Keratinocyte (primary cell): ENCODE data around the gene PRSS48.

ENCODE experiments used
- CTCF ChIP-seq, 3 experiments: IDR thresholded peaks in 1 of 3; conservative IDR thresholded peaks in 1 of 3; optimal IDR thresholded peaks in 1 of 3; 2 replicates in 2 of 3; 3 replicates in 1 of 3; pipeline versions ENCODE3 to v1.5.1; 2011; ENCODE audit warnings: low read length in 3 of 3, mild to moderate bottlenecking in 3 of 3, moderate library complexity in 2 of 3, control low read depth in 1 of 3, inconsistent platforms in 1 of 3; ENCODE audit not compliant: insufficient read depth in 2 of 3; ENCODE audit errors: extremely low read depth in 1 of 3
- EZH2 ChIP-seq: IDR thresholded peaks from one replicate; pipeline ENCODE4 v1.6.1; 2012; ENCODE audit warnings: inconsistent platforms, mild to moderate bottlenecking, low read length, moderate library complexity

DNA sequence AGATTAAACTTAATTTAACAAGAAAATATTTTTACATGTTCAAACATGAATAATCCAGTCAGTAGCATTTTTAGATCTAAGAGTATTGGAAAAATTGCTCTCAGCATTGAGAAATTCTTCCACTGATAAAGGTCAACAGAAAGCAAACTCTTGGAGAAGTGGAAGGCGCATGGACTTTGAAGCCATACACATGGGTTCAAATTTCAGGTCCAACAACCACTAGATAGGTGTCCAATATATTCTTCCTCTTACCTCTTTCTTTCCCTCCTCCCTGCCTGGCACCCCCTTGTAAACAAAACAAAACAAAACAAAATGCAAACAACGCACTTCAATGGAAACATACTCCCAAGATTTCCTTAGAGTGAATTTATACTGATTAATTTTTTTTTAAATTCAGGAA lies 28.4 kb upstream of the PRSS48 start:
- no peak for TF ChIP-seq EZH2
- no peak for TF ChIP-seq CTCF (optimal IDR thresholded peaks at IDR 0.05 in 1 of 3, IDR thresholded peaks at IDR 0.05 in 1 of 3, conservative IDR thresholded peaks at IDR 0.05 in 1 of 3; ENCODE audit: extremely low read depth in 1 of 3, insufficient read depth in 2 of 3, low read length in 3 of 3)
